Erythroblast (primary cell): ENCODE measurements around the gene GREB1.

Source experiments
- GATA1 ChIP-seq: IDR thresholded peaks from 2 replicates; pipeline ENCODE4 v1.6.1; 2011; ENCODE audit warnings: low read depth, mild to moderate bottlenecking, control low read depth, low read length, moderate library complexity
- POLR2A ChIP-seq: IDR thresholded peaks from 2 replicates; pipeline ENCODE4 v1.6.1; 2011; ENCODE audit warnings: mild to moderate bottlenecking, low read length

GRCh38 chr2:11657646-11658045 lies 123.8 kb downstream of the GREB1 start:
- TF ChIP-seq POLR2A = no peak
- no peak for TF ChIP-seq GATA1
